GM19467 (cell line): ENCODE measurements around the gene NAPSA.
"Not testable (repeated sequence)": the region's sequence is repeated elsewhere in the genome, so short reads cannot be mapped to it uniquely, and the experiment has no call there.

Experiments used
- ATAC-seq: cut with Tn5 transposase; IDR thresholded peaks from one replicate; pipeline ENCODE4 v1.9.1; 2021; ENCODE audit warnings: mild to moderate bottlenecking, moderate library complexity; ENCODE audit not compliant: unreplicated experiment

Gene NAPSA

DNA sequence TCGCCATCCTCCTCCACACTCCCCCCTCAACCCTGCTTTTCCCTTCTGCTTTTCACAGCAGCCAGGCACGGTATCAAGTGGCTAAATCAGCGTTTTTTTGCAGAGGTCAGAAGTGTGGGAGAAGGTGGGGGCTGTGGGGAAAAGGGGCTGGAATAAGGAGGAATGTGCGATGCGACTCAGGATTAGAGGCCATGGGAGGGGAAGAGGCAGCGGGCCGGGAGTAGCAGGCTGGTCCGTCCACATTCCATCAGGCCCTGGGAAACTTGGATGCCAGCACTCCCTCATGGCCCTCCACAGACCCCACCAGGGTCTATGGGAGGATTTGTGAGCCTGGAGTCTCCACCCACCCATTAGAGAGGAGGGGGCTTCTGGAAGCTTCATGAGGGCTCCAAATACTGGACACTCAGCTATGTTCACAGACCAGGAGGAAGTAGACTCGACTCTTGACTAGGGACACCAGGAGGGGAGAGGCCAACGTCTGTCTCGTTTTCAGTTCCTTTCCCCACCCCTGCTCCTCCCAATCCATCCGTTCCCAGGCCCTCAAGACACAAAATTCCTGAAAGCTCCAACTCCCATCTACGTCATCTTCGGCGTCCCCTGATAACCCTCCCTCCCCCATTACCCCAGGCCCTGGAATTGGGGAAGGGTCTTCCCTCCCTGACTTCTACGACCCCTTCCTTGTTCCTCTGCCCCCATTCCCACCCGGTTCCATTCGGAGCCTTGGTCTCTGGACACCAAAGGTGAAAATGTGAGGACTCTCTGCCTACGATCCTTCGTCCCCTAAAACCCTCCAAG is 33.0 kb downstream of the NAPSA start:
- ATAC-seq = no peak

- ATAC-seq = no peak
These were observed 33.5 kb downstream of the NAPSA start for GRCh38 chr19:50331994-50332243.

GRCh38 chr19:50331221-50331993 is 34.0 kb downstream of the NAPSA start:
- no peak for ATAC-seq

GRCh38 chr19:50330365-50331078 is 34.9 kb downstream of the NAPSA start:
- ATAC-seq = peak; percentile 36

- not testable (repeated sequence) for ATAC-seq
These were observed 35.5 kb downstream of the NAPSA start for GRCh38 chr19:50329926-50330294.

DNA sequence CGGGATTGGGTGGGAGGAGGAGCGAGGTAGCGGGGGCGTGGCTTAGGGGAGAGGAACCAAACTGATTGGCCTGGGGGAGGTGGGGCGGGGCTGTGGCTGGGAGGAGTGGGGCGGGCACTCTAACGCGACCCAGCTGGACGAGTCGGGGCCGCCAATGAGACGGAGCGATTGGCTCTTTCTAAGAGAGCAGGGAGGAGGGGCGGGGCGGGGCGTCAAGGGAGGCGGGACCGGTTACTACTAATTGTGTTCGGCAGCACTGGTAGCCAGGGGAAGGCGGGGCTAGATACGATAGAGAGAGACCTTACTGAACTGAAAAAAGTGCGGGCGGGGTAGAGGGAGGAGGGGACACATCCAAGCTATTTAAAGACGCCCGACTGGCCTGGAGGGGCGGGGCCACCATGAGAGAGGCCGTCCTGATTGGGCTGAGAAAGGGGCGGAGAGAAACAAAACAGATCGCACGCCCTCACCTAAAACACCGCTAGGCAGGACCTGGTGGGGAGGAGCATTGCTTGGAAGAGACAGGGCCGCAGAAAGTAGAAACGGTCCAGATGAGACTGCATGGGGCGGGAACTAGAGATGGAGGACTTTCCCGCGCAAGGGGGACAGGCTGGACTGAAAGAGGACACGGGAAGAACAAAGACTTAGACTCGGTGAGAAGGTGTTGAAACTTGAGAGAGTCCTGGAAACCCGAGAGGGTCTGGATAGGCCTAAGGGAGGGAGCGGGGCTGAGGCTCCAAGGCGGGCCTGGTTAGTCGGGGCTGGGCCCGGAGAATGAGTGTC is 36.1 kb downstream of the NAPSA start, which contains the start of gene KCNC3:
KCNC3 (minus strand) TSS at position 232 of the 780 bp plus-strand sequence. CDS start 295 bp downstream, outside the sequence.
- peak; percentile 38 for ATAC-seq

DNA sequence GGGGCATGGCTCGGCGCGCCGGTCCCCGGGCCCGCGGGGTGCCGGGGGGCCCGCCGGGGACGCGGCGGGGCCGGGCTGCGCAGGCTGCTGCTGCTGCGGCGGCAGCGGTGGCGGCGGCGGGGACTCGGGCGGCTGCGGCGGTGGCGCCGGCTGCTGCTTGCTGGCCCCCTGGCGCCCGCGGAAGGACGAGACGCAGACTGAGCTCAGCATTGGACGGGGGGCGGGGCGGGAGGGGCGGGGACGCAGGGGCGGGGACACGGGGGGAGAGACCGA is 36.6 kb downstream of the NAPSA start:
- ATAC-seq = peak; percentile 9

- ATAC-seq = no peak
These were observed 37.1 kb downstream of the NAPSA start for GRCh38 chr19:50328224-50328872.

DNA sequence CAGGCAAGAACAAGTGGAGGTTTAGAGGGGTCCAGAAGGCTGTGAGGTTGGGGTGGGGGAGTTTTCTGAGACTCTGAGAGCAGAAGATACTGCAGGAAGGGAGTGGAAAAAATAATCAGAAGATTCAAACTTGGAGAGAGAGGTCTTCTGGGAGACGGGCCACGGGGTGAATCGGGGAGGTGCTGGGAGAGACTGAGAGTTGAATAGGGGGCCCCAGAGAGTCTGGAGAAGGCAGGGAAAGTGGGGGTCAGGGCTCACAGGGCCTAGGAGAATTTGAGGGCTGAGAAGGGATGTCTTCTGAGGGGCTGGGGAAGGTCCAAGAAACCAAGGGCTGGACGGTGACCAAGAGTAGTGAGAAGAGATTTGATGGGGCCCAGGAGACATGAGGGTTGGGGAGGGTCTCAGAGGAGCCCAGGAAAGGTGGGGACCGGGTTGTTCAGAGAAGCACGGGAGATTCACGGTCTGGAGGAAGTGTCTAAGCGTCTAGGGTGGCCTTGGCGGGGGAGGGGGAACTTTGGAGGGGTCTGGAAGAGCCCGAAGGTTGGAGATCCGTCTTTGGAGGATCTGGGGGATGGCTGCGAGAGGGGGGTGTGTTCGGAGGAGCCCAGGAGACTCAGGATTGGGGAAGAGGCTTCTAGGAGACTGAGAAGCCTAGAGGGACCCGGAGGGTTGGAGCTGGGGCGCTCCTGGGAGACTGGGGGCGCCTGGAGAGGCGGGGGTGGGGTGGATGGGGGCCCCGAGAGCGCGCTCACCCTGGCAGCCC is 37.8 kb downstream of the NAPSA start:
- ATAC-seq = no peak

GRCh38 chr19:50327013-50327412 is 38.4 kb downstream of the NAPSA start:
- no peak for ATAC-seq

DNA sequence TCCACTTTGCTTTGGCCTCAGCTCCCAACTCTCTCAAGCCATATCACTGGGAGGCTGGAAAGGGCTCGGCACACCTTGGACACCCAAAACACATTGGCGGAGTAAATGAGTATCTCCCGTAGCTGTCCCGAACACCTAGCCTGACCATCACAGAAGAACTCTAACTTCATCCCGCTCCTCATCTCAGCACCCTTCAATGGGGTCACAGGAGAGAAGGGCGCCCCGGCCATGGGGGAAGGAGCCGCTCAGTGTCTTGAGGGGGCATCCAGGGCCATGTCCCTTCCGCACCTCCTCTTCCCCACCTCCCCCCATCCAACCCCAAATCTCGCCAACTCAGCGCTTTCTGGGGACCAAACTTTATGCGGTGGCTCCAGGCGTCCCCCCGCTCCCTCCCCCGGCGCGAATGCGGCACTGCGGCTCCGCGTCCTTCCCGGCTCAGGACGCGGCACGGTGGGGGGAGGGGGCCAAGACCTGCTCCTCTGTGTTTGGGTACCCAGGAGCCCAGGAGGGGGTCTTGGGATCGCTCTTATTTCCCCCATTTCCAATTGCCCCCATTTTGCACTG is 39.3 kb downstream of the NAPSA start:
- ATAC-seq = no peak

DNA sequence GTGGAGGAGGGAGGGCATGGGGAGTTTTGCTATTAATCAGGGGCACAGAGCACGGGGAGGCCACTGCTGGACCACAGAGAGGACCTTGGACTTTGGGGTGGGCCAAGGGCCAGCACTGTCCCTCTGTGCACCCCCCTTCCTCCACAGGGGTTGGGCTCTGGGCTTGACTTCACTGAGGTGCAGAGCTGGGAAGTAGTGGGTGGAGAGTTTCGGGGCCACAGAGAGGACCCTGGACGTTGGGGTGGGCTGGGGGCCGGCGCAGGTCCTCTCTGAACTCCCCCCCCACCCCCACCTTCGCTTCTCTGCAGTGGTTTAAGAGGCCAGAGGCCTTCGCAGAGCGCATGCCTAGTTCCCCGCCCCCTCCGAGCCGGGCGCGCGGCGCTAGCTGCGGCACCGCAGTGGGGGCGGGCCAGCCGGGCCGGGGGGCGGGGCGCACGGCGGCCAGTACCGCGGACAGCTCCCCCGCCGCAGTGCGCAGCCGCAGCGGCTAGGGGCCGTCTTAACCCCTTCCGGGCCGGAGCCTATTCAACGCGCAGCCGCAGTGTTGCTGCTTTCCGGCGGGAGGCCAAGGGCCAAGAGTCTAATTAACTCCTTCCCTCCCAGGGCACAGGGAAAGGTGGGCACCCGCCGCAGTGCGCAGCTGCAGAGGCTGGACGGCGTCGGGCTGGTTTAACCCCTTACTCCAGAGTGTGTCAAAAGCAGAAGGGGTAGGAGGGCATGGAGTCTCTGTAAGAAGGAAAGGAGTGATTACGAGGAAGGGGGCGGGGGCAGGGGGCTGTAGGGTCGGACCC is 39.9 kb downstream of the NAPSA start:
- no peak for ATAC-seq

GRCh38 chr19:50324331-50324730 is 41.1 kb downstream of the NAPSA start:
- no peak for ATAC-seq

DNA sequence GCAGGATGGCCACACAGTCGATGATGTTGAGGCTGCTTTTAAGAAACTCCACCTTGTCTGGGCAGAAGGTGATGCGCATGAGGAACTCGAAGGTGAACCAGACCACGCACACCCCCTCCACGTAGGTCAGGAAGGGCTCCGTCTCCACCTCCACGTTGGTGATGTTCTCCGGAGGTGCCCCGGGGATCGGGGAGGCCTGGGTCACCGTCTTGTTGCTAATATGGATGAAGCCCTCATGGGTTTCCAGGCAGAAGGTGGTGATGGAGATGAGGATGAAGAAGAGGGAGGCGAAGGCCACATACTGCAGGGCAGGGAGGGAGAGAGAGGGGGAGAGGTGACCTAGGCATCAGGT is 41.7 kb downstream of the NAPSA start:
- ATAC-seq = no peak

DNA sequence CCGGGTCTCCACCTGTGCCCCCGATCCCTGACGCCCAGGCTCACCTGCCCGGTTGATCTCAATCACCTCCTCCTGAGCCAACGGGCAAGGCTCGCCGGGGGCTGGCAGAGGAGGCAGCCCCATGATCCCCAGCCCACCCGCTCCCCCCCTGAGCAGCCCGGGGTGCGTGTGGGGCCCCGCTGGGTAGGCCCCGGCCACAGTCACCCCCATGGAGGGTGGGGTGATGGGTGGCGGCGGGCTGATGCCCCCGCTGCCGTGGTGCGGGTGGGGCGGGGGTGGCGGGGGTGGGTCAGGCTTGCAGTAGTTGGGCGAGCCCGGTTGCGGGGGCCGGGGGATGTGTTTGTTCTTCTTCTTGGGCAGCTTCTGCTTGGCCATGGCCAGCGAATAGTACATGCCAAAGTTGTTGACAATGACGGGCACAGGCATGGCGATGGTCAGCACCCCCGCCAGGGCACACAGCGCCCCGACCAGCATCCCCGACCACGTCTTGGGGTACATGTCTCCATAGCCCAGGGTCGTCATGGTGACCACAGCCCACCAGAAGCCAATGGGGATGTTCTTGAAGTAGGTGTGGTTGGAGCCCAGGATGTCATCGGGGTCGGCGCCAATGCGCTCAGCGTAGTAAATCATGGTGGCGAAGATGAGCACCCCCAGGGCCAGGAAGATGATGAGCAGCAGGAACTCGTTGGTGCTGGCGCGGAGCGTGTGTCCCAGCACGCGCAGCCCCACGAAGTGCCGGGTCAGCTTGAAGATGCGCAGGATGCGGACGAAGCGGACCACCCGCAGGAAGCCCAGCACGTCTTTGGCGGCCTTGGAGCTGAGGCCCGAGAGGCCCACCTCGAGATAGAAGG is 42.3 kb downstream of the NAPSA start:
- ATAC-seq = no peak

DNA sequence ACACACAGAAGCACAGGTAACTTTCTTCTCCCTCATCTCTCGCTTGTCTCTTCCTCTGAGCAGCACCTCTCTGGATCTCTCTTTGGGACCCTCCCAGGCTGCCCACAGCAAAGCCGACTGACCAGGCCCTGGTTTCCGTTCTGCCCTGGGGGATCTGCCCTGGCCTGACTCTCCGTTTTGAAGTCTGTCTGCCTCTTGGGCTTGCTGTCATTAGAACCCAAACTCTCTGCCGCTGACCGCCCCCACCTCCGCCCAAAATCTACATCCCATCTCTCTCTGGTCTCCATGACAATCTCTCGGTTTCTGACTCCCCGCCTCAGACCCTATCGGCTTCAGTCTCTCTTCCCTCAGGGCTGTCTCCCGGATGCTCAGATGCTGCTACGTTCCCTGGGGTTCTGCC is 43.2 kb downstream of the NAPSA start:
- ATAC-seq = no peak

DNA sequence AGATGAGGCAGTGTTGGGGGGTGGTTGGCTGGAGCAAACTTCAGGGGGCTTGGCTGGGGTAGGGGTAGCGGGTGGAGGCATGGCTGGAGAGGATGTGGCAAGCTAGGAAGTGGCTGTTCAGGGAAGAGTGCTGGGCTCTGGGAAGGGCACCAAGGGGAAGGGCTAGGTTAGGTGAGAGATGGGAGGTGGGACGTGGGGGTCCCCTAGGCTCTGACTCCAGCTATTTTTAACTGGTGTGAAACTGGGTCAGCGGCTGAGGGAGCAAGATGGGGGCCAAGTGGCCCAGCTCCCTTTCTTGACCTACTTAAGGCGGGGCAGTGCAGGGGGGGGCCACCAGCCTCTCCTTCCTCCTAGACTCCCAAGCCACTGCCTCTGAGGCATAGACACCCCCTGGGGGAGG is 43.6 kb downstream of the NAPSA start:
- no peak for ATAC-seq

DNA sequence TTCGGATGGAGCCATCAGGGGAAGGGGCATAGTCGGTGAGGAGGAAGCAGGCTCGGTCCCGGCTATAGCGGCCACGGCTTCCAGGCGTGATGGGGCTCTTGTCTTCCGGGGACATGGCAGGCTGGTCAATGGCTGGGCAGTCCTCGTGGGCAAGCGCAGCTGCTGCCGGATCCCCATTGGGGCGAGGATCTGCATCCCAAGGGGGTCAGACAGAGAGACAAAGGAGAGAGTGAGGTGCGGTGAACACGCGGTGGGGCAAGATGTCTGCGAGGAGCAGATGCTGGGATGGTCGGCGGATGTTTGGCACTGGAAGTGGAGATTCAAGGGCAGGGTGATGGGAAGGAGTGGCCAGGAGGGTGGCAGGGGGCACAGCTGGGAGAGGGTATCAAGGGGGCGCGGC is 44.8 kb downstream of the NAPSA start:
- ATAC-seq = no peak
